ENCODE data around the gene FOXRED1.

Gene FOXRED1

DNA sequence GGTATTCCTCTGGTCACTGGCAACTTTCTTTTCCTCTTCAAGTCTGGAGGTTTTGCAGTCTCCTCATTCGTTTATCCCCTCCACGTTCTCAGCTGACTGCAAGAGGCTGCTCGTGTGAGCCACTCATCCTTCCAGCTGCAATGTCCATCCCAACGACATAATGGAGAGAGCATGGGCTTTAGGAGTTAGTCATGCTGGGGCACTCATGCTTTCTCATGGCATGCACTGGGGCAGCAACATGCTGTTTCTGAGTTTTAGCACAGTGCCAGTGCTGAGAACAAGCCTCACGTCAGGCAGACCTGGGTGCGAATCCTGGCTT lies 42.0 kb downstream of the FOXRED1 start:
- no peak overlapping the region for H2AFZ ChIP-seq
- H3K9ac ChIP-seq: no peak overlapping the region
- no peak overlapping the region for H3K27ac ChIP-seq
- TF ChIP-seq, protein P1, sequence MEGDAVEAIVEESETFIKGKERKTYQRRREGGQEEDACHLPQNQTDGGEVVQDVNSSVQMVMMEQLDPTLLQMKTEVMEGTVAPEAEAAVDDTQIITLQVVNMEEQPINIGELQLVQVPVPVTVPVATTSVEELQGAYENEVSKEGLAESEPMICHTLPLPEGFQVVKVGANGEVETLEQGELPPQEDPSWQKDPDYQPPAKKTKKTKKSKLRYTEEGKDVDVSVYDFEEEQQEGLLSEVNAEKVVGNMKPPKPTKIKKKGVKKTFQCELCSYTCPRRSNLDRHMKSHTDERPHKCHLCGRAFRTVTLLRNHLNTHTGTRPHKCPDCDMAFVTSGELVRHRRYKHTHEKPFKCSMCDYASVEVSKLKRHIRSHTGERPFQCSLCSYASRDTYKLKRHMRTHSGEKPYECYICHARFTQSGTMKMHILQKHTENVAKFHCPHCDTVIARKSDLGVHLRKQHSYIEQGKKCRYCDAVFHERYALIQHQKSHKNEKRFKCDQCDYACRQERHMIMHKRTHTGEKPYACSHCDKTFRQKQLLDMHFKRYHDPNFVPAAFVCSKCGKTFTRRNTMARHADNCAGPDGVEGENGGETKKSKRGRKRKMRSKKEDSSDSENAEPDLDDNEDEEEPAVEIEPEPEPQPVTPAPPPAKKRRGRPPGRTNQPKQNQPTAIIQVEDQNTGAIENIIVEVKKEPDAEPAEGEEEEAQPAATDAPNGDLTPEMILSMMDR (IDR thresholded peaks at IDR 0.05): no peak
- no peak overlapping the region for H3K4me3 ChIP-seq (ENCODE audit: low read depth, low read length)
- H3K9me3 ChIP-seq (ENCODE audit: control insufficient read depth, low read length): no peaks in the 10 kb centered on the region
- no peaks in the 10 kb centered on the region for H3K36me3 ChIP-seq (ENCODE audit: control insufficient read depth, insufficient read depth, low read length)
- H3K4me2 ChIP-seq (ENCODE audit: low read length): no peak overlapping the region
- H3K4me1 ChIP-seq: no peaks in the 10 kb centered on the region
- no peaks in the 10 kb centered on the region for H3K79me2 ChIP-seq
- no peaks in the 10 kb centered on the region for H3K27me3 ChIP-seq (ENCODE audit: control insufficient read depth, insufficient read depth, low read length)

DNA sequence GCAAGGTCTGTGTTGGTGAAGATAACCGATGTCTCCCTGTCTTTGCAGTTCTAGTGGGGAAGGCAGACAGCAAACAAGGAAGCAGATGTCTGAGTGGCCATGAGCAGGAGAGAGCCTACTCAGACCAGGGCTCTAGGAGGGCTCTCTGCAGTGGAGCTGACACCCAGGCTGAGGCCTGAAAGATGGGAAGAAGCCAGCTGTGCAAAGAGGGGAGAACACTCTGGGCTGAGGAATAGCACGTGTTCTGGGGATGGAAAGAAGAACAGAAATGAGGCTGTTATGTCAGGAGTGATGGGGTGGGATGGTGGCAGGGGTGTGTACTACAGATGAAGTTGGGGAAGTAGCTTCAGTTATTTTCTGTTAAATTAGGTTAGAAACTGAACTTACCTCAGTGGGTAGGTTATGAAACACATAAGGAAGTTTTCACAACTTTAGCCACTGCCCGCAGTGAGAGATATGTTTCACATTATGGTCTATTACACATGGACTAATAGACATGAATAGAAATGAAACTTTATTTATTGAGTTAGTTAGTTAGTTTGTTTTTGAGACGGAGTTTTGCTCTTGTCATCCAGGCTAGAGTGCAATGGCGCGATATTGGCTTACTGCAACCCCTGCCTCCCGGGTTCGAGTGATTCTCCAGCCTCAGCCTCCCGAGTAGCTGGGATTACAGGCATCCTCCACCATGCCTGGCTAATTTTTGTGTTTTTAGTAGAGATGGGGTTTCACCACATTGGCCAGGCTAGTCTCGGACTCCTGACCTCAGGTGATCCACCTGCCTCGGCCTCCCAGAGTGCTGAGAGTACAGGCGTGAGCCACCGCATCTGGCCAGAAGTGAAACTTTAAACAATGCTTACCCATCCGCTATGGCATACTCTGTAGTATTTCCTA lies 42.7 kb downstream of the FOXRED1 start:
- Histone ChIP-seq H3K79me2 (no peaks in the 10 kb centered on the region), H3K36me3 (ENCODE audit: control insufficient read depth, insufficient read depth, low read length) (no peaks in the 10 kb centered on the region), H3K9ac (no peak overlapping the region), H3K9me3 (ENCODE audit: control insufficient read depth, low read length) (no peaks in the 10 kb centered on the region), H3K27me3 (ENCODE audit: control insufficient read depth, insufficient read depth, low read length) (no peaks in the 10 kb centered on the region), H3K4me3 (ENCODE audit: low read depth, low read length) (no peak overlapping the region), H3K27ac (no peak overlapping the region), H3K4me1 (no peaks in the 10 kb centered on the region), H3K4me2 (ENCODE audit: low read length) (no peak overlapping the region), H2AFZ (no peak overlapping the region)
- TF ChIP-seq, protein P1 (IDR thresholded peaks at IDR 0.05): no peak

DNA sequence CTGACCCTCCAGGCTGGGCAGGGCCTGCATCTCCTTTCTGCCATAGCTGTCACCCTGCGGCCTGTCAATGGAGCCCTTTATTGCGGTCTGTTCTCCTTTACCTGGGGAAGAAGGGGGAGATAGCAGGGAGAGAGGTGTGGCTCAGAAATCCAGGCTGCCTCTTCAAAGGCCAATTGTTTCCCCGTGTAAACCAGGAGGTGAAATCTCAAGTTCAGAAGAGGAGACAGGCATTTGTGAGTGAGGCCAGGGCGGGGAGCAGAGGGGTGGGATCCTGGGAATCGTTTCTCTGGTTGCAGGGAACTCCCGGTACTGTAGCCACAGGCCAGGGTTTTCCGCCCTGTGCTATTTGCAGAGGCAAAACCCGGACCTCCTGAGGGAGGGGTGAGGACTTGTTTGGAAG lies 44.0 kb downstream of the FOXRED1 start:
- TF ChIP-seq, protein P1 (IDR thresholded peaks at IDR 0.05): no peak
- Histone ChIP-seq H2AFZ (no peak overlapping the region), H3K36me3 (ENCODE audit: control insufficient read depth, insufficient read depth, low read length) (no peaks in the 10 kb centered on the region), H3K27me3 (ENCODE audit: control insufficient read depth, insufficient read depth, low read length) (no peaks in the 10 kb centered on the region), H3K9ac (no peak overlapping the region), H3K4me2 (ENCODE audit: low read length) (no peak overlapping the region), H3K4me3 (ENCODE audit: low read depth, low read length) (no peak overlapping the region), H3K4me1 (no peaks in the 10 kb centered on the region), H3K9me3 (ENCODE audit: control insufficient read depth, low read length) (no peaks in the 10 kb centered on the region), H3K79me2 (no peaks in the 10 kb centered on the region), H3K27ac (no peak overlapping the region)

DNA sequence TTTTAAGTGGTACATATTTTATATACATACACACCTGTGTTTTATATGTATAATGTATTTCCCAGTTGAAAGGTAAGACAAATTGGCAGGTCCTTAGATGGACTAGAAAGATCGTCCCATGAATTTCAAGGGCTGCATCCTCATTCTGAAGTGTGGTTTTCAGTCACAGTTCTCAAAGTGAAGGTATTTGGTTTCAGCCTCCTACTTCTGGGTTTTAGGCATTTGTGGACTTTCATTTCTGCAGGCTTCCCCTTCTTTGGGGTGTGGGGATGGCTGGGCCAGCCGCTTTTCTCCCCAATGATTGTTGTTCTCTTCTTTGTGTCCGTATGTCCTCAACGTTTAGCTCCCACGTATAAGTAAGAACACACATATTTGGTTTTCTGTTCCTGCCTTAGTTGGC lies 44.9 kb downstream of the FOXRED1 start:
- H3K27me3 ChIP-seq (ENCODE audit: control insufficient read depth, insufficient read depth, low read length): no peaks in the 10 kb centered on the region
- no peak overlapping the region for H3K4me3 ChIP-seq (ENCODE audit: low read depth, low read length)
- H3K4me1 ChIP-seq: no peaks in the 10 kb centered on the region
- H2AFZ ChIP-seq: no peak overlapping the region
- H3K79me2 ChIP-seq: no peaks in the 10 kb centered on the region
- H3K27ac ChIP-seq: no peak overlapping the region
- H3K9me3 ChIP-seq (ENCODE audit: control insufficient read depth, low read length): no peaks in the 10 kb centered on the region
- TF ChIP-seq, protein P1 (IDR thresholded peaks at IDR 0.05): no peak
- no peak overlapping the region for H3K9ac ChIP-seq
- no peaks in the 10 kb centered on the region for H3K36me3 ChIP-seq (ENCODE audit: control insufficient read depth, insufficient read depth, low read length)
- no peak overlapping the region for H3K4me2 ChIP-seq (ENCODE audit: low read length)

DNA sequence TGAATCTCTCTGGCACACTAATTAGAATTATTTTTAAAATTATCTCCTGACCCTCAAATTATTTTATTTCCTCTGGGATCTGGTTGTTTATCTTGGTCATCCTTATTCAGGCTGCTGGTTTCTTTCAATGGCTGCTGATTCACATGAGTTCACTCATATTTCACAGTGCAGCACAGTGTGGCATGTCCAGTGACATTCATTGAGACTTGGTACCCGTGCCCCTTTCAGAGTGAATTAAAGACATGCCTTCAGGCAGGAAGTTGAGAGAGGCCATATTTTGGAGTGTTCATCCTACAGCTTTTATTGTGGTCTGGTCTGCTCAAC lies 48.4 kb downstream of the FOXRED1 start:
- H3K4me3 ChIP-seq (ENCODE audit: low read depth, low read length): no peak overlapping the region
- H3K9me3 ChIP-seq (ENCODE audit: control insufficient read depth, low read length): no peaks in the 10 kb centered on the region
- no peaks in the 10 kb centered on the region for H3K4me1 ChIP-seq
- H2AFZ ChIP-seq: no peak overlapping the region
- no peak overlapping the region for H3K4me2 ChIP-seq (ENCODE audit: low read length)
- no peaks in the 10 kb centered on the region for H3K27me3 ChIP-seq (ENCODE audit: control insufficient read depth, insufficient read depth, low read length)
- H3K79me2 ChIP-seq: no peaks in the 10 kb centered on the region
- no peaks in the 10 kb centered on the region for H3K36me3 ChIP-seq (ENCODE audit: control insufficient read depth, insufficient read depth, low read length)
- H3K27ac ChIP-seq: no peak overlapping the region
- TF ChIP-seq, protein P1 (IDR thresholded peaks at IDR 0.05): no peak
- H3K9ac ChIP-seq: no peak overlapping the region
